Natural killer cell (primary cell): ENCODE results near the gene BAIAP2. TPM values are rescaled to one million over a fixed set of nuclear protein-coding genes. Genes with fewer than 3 reads are reported as not detected.

Experiments used
- ATAC-seq, 3 donors: fragments of 150-1000 bp in 2 of 3; fragments of 200-7000 bp in 1 of 3; cut with Tn5 transposase; 1 replicate in 1 of 3; 2 replicates in 2 of 3; pipeline ENCODE4 v1.10.0; 2021; ENCODE audit warnings: mild to moderate bottlenecking in 2 of 3, moderate library complexity in 2 of 3
- DNase-seq, 2 donors: peaks; one replicate each; pipeline versions ENCODE4 v3.0.0 to v3.0.0-alpha.2; 2013 to 2021; ENCODE audit warnings: mixed read lengths in 1 of 2
- H3K27ac ChIP-seq: one replicate; pipeline ENCODE4 v1.5.1; 2013; ENCODE audit warnings: mild to moderate bottlenecking, low read length
- H3K27me3 ChIP-seq: one replicate; pipeline ENCODE4 v1.6.1; 2013; ENCODE audit warnings: low read length; ENCODE audit not compliant: control insufficient read depth, insufficient read depth
- H3K36me3 ChIP-seq: one replicate; pipeline ENCODE4 v1.6.1; 2013; ENCODE audit warnings: low read length; ENCODE audit not compliant: control insufficient read depth, insufficient read depth
- H3K4me1 ChIP-seq: one replicate; pipeline ENCODE4 v1.6.1; 2013; ENCODE audit warnings: low read length; ENCODE audit not compliant: control insufficient read depth, insufficient read depth
- H3K4me3 ChIP-seq: one replicate; pipeline ENCODE4 v1.5.1; 2013; ENCODE audit warnings: low read length
- H3K9me3 ChIP-seq: one replicate; pipeline ENCODE4 v1.6.1; 2013; ENCODE audit warnings: low read length; ENCODE audit not compliant: control insufficient read depth, insufficient read depth
- H3K27ac Mint-ChIP-seq, 2 donors: one replicate each; pipeline ENCODE4 v1.8.0; 2022; ENCODE audit warnings: mild to moderate bottlenecking in 2 of 2, mixed read lengths in 2 of 2, moderate library complexity in 1 of 2
- H3K27me3 Mint-ChIP-seq, 2 donors: one replicate each; pipeline ENCODE4 v1.8.0; 2022; ENCODE audit warnings: low read depth in 2 of 2, mixed read lengths in 2 of 2
- H3K36me3 Mint-ChIP-seq: one replicate; pipeline ENCODE4 v1.8.0; 2022; ENCODE audit warnings: mixed read lengths
- H3K4me1 Mint-ChIP-seq, 2 donors: one replicate each; pipeline ENCODE4 v1.8.0; 2022; ENCODE audit warnings: mixed read lengths in 2 of 2
- H3K4me3 Mint-ChIP-seq: one replicate; pipeline ENCODE4 v1.8.0; 2022; ENCODE audit warnings: mild to moderate bottlenecking, moderate library complexity, mixed read lengths
- H3K9me3 Mint-ChIP-seq, 2 donors: one replicate each; pipeline ENCODE4 v1.8.0; 2022; ENCODE audit warnings: mixed read lengths in 2 of 2
- WGBS: methylation state at CpG from one replicate; pipeline ENCODE4 v1.1.7; 2013; ENCODE audit warnings: missing lambda C conversion rate; ENCODE audit not compliant: insufficient coverage; 5-methylcytosine and 5-hydroxymethylcytosine counted together
- intact Hi-C: fragments of 100-400 bp; cut with micrococcal nuclease; formaldehyde crosslinking; loops from one replicate; pipeline ENCODE4 v1.14.2; 2022
- total RNA-seq, 4 donors: library from RNA; stranded (reverse); fragments of 120-200 nt in 1 of 4; gene quantifications; one replicate each; pipeline versions ENCODE4 v1.2.3 to v1.2.4, GENCODE V29; 2013 to 2022
- TF ChIP-seq, protein P1 (sequence below): fragments of 200-600 bp; IDR thresholded peaks from one replicate; pipeline ENCODE4 v1.8.0; 2022; ENCODE audit warnings: antibody characterized with exemption

Gene BAIAP2
- total RNA-seq, 3 donors from 2014 or later (not counting 1 experiment from before 2014, with no cell fraction given), result 6.7 to 12.3 (median 10.4) TPM

DNA sequence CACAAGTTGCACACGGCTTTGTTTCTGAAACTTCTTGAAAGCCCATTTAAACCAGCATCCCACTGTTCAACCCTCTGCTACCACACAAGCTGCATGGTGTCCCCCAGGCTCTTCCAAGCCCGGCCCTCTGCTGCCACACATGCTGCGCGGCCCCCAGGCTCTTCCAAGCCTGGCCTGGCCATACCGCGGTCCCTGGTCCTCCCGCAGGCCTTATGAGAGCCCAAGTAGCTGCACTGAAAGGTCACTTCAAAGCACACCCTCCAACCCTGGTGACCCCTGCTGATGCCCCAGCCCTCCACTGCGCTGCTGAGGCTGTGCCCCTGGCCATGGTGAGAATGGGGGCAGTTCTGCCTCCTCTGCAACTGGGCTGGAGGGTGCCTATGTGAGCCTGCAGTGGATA lies 104.5 kb downstream of the BAIAP2 start:
- no peaks in the 10 kb centered on the region for H3K36me3 ChIP-seq
- TF ChIP-seq, protein P1, sequence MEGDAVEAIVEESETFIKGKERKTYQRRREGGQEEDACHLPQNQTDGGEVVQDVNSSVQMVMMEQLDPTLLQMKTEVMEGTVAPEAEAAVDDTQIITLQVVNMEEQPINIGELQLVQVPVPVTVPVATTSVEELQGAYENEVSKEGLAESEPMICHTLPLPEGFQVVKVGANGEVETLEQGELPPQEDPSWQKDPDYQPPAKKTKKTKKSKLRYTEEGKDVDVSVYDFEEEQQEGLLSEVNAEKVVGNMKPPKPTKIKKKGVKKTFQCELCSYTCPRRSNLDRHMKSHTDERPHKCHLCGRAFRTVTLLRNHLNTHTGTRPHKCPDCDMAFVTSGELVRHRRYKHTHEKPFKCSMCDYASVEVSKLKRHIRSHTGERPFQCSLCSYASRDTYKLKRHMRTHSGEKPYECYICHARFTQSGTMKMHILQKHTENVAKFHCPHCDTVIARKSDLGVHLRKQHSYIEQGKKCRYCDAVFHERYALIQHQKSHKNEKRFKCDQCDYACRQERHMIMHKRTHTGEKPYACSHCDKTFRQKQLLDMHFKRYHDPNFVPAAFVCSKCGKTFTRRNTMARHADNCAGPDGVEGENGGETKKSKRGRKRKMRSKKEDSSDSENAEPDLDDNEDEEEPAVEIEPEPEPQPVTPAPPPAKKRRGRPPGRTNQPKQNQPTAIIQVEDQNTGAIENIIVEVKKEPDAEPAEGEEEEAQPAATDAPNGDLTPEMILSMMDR, result no peak
- no peak for DNase-seq
- peaks cover 0 to 14% of the 10 kb centered on the region in 2 donors for H3K4me1 Mint-ChIP-seq
- intact Hi-C loops, result no loop called here
- H3K27ac Mint-ChIP-seq, result no peak overlapping the region
- H3K27me3 Mint-ChIP-seq, result no peaks in the 10 kb centered on the region
- WGBS, result 85% methylated on average over 8 of the region's 8 CpGs
- no peaks in the 10 kb centered on the region for H3K36me3 Mint-ChIP-seq
- no peak overlapping the region for H3K4me3 Mint-ChIP-seq
- no peak overlapping the region for H3K27ac ChIP-seq
- H3K4me1 ChIP-seq, result peaks cover 6% of the 10 kb centered on the region
- ATAC-seq, result no peak
- no peaks in the 10 kb centered on the region for H3K9me3 Mint-ChIP-seq
- no peak overlapping the region for H3K4me3 ChIP-seq
- H3K27me3 ChIP-seq, result no peaks in the 10 kb centered on the region
- H3K9me3 ChIP-seq, result no peaks in the 10 kb centered on the region

DNA sequence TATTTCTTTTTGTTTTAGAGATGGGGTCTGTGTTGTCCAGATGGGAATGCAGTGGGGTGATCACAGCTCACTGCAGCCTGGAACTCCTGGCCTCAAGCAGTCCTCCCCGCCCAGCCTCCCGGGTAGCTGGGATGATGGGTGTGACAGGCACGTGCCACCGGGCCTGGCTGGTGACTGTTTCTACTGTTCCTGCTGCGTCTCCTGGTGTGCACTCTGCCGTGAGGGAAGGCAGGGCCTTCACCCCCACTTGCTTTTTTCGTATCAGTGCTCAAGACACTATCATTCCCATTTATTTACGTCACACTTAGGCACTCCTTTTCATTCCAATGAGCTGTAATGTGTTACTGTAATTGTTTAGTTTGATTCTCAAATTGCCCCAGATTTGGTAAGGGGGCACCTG lies 105.1 kb downstream of the BAIAP2 start:
- DNase-seq (no peak), ATAC-seq (no peak)
- H3K4me3 ChIP-seq, result no peak overlapping the region
- no peak overlapping the region for H3K27ac ChIP-seq
- H3K4me1 ChIP-seq, result peaks cover 6% of the 10 kb centered on the region
- Mint-ChIP-seq H3K36me3 (no peaks in the 10 kb centered on the region), H3K27me3 (no peaks in the 10 kb centered on the region), H3K27ac (no peak overlapping the region), H3K4me1 (peaks cover 0 to 14% of the 10 kb centered on the region in 2 donors), H3K9me3 (no peaks in the 10 kb centered on the region), H3K4me3 (no peak overlapping the region)
- intact Hi-C loops, result loop anchor here (5.0 kb wide), 1 partner anchor 342 kb away; no protein-coding TSS in a partner anchor
- H3K36me3 ChIP-seq, result no peaks in the 10 kb centered on the region
- H3K9me3 ChIP-seq, result no peaks in the 10 kb centered on the region
- H3K27me3 ChIP-seq, result no peaks in the 10 kb centered on the region
- TF ChIP-seq, protein P1, result no peak
- 88% methylated on average over 7 of the region's 8 CpGs for WGBS

DNA sequence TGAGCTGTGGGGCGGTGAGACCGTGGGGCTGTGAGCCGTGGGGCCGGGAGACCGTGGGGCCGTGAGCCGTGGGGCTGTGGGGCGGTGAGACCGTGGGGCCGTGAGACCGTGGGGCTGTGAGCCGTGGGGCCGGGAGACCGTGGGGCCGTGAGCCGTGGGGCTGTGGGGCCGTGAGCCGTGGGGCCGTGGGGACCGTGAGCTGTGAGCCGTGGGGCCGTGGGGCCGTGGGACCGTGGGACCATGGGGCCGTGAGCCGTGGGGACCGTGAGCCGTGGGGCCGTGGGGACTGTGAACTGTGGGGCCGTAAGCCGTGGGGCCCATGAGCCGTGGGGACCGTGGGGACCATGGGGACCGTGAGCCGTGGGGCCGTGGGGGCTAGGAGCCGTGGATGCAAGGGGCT lies 105.7 kb downstream of the BAIAP2 start:
- no peak overlapping the region for H3K27ac ChIP-seq
- H3K36me3 Mint-ChIP-seq, result no peaks in the 10 kb centered on the region
- no peak overlapping the region for H3K4me3 Mint-ChIP-seq
- H3K36me3 ChIP-seq, result no peaks in the 10 kb centered on the region
- no peaks in the 10 kb centered on the region for H3K9me3 Mint-ChIP-seq
- H3K4me1 ChIP-seq, result peaks cover 6% of the 10 kb centered on the region
- DNase-seq, result no peak
- 94% methylated on average over 37 of the region's 37 CpGs for WGBS
- H3K4me3 ChIP-seq, result no peak overlapping the region
- H3K9me3 ChIP-seq, result no peaks in the 10 kb centered on the region
- no peaks in the 10 kb centered on the region for H3K27me3 ChIP-seq
- H3K4me1 Mint-ChIP-seq, result peaks cover 0 to 14% of the 10 kb centered on the region in 2 donors
- TF ChIP-seq, protein P1, result no peak
- ATAC-seq, result no peak
- no peaks in the 10 kb centered on the region for H3K27me3 Mint-ChIP-seq
- intact Hi-C loops, result loop anchor here (5.0 kb wide), 1 partner anchor 342 kb away; no protein-coding TSS in a partner anchor
- H3K27ac Mint-ChIP-seq, result no peak overlapping the region
